ENCODE data around the gene TCF4.
A peak's percentile ranks its signal among the peaks of the same experiment; 100 is the strongest.

The TCF4 gene

DNA sequence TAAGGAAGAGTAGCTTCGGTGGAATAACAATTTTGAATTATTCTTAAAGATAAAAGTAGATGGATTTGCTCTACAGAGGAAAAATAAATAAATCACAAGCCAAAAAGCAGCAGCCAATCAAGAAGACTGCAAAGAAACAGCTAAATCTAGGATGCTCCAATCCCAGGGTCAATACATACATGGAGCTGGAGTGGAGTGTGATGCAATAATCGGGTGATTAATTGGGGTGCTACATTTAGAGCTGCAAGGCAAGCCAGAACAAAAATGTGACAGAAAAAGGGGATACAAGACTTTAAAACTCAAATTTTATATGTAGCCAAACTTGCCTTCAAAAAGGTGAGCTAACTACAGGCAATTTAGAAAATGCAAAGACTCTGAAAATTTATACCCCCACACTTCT lies 215.8 kb downstream of the TCF4 start:
- DNase-seq = no peak

DNA sequence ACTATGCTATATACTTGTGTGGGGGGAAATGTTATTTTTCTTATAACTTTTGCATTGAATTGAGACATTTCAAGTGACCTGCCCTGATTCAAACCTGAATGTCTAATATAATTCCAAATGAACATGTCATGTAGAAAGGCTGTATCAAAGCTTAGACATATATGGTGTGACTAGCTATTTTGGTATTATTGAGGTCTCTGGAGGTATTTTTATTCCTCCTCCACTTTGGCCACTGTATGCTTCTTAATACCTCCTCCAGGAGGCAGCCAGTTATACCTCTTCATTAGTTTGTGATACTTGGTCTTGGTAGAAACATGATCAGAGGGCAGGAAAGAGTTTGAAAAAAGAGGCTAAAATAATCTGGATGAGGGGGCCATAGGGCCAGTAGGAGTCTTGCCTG lies 217.1 kb downstream of the TCF4 start:
- no peak for DNase-seq

DNA sequence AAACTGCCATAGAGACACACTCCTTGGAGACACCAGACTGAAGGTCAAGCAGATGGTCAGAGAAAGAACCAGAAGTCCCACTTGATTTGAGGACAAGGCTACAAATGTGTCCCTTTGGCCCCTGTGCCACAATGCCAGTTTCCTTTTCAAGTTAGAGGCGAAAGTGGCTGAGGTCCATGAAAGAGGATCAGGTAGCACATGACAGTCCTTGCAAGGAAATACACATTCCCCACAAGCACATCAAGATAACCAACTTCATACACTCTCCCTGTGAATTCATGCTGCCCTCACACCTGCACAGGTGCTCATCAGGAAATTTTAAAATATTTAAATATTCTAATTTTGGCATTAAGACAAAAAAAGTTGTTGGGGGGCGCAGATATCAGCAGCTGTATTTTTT lies 218.6 kb downstream of the TCF4 start:
- no peak for DNase-seq

DNA sequence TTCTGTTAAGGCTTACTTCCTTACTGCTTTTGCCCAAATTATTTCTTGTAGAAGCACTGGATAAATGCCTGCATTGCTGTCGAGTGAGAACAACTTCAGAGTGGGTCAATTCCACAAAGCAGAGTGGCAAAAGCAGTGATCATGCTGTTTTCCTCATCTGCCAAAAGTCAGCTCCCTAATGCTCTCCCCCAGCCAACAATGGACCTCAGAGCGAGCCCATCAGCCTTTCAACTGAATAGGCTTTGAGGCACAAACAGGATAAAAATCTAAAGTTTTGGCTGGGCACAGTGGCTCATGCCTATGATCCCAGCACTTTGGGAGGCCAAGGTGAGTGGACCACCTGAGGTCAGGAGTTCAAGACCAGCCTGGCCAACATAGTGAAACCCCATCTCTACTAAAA lies 222.7 kb downstream of the TCF4 start:
- DNase-seq = no peak

DNA sequence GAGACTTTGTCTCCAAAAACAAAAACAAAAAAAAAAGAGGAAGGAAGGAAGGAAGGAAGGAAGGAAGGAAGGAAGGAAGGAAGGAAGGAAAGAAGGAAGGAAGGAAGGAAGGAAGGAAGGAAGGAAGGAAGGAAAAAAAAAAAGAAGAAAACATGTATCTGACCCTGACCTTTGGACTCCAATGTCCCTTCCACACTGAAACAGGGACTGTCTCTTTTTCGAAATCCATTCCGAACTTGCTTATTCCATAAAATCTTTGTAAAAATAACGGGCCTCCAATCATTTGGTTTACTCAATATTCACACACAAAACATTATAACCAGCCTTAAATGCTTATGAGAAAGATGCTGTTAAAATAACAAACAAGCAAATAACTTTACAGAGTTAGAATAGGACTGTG lies 225.7 kb downstream of the TCF4 start:
- no peak for DNase-seq

DNA sequence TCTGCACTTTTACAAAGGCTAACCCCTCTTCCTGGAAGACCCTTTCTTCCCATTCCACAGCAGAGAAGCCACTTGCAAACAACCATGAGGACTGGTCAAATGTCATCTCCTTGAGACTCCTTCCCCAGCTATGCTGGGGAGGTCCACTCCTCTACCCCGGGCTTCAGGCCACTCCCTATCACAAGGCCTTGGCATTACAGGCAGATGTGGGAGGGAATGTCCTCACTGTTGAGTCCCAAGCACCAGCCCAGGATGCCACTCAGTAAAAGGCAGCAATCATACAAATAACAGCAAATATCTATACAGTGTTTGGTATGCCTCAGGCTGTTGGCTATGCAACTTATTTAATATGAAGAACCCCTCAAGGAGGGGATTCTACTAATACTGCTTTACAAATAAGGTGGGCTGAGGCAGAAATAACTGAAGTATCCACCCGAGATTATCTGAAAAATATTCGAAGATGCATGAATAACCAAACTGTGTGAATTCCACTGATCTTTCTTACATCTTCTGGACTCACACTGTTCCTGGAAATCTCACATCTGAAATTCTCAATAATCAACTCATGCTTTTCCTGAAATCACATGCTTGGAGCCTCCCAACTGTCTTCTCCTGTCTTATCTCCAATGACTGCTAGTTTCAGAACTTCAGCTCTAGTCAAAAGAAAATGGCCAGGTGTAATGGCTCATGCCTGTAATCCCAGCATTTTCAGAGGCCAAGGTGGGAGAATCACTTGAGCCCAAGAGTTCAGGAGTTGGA lies 226.3 kb downstream of the TCF4 start:
- no peak for DNase-seq

DNA sequence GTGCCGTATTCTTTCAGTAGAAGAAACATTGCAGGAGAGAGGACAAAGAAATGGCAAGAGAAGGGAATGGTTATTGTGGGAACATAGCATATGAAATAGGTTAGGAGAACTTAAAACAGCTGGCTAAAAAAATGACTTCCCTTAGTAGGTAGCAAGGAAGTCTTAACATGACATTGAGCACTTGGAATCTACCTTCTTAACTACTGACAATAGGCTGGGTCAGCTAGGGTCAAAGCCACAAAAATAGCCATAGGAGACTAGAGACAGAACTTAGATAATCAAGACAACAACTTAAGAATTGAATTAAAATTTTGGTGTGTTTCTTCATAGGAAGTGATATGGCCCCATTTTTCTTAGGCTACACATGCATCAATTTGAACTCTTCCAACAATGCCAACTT lies 227.9 kb downstream of the TCF4 start:
- no peak for DNase-seq

DNA sequence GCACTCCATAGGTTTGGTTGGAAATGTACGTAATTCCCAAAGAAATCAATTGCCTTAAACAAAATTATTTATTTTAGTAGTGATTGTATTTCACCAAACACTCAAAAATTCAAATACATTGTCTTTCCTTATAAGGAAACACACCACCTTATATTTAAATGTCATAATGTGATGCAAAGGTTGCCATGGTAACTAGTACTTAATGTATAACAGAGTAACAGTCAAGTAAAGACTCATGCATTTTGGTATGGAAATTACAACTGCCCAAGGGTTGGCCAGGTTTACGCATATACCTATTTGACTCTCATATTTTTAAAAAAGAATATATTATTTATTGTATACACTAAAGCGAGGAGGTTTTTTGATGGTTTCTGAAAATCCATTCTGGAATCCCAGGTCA lies 231.2 kb downstream of the TCF4 start:
- DNase-seq = no peak

DNA sequence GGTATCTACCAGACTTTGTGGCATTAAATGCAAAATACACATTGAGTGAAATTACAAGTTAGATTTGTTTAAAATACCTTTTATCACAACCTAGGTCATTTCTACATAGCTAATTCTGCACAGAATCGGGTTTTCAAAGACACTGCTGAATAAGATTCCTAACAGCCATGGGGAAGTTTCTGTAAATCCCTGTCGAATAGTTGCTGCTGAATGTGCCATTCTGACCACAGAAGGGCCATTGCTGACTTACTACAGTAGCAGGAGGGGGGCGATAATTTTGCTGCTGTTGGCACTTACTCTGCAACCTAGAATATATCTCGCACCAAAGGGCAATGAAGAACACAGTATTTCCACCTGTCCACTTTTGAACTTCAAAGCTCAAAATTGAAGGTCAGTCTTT lies 232.8 kb downstream of the TCF4 start:
- no peak for DNase-seq

DNA sequence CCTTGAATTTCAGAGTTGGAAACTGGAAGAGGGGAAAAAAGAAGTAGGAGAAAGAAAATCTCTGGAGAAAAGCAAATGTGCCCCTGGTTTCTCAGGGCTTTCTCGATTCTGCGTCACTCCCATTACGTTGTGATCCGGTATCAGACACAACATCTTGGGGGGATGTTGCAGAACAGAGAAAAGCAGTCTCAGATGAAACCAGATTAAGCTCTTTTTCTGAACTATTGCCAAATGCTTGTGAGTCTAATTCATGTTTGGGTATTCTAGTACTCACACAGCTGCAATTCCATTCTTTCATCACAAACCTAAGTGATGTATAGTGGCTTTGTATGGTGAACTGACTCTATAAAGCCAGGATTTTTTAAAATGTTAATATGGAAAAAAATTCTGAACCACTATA lies 233.2 kb downstream of the TCF4 start:
- peak; percentile 4 to 10 for DNase-seq

DNA sequence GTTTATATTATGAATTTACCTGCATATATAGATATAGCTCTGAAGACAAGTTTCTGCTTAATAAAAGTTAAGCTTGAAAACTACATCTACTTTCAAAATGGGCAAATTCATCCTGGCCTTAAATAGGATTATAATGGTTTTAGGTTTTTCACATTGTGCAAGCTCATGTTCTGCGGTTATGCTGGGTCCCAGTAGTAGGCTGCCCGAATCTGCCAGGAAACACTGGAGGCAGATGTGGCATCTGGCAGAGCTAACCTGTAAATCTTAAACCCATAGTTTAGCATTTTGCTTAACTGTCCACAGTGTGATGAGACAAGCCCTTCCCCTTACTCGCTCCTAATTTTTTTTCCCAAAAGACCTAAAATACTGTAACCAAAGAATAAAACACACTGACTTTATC lies 234.2 kb downstream of the TCF4 start:
- DNase-seq = no peak

DNA sequence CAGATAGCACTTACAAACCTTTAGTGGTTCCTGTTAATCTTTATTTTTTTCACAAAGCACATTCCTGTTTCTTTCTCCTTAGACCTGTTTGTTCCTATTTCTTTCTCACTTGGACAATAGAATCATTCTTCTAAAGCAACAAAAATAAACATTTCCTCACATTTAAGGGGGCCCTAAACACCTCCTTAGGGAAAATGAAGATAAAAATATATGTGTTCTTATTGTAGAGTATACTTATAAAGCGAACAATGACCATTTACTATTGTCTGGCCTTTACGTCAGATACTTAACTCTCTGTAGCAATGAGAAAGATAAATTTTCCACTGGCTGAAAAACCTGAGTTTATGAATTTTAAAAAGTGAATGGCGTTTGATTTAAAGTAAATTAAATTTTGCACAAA lies 234.6 kb downstream of the TCF4 start:
- no peak for DNase-seq

DNA sequence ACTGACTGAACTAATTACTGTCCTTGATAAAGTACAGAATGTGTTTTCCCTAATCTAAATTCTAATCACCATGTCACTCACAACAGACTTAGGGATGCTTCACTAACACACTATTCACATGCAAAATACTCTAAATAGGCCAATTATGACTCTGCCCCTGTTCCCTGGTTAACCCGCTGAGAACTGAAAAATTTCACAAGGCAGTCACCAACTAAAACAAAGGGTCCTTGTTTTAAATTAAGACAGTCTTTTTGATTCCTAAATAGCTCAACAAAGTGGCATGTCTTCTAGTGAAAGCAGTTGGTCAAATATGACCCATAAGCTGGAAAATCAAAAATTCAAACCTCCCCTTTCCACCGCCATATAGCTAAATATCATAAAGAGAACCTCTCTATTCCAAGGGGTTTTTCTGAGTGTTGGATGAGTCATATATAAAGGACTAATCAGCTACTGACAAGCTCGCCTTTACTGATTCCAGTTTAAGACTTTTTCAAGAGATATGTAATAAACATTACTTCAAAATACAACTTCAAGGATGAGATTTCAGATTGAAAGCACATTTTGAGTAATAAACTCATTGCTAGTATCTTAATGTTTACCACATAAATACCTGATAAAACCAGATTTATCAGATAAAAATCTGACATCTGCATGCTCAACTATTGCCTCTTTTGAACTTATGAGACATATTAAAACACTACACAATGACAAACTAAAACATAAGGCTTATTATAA lies 235.8 kb downstream of the TCF4 start:
- DNase-seq = no peak

DNA sequence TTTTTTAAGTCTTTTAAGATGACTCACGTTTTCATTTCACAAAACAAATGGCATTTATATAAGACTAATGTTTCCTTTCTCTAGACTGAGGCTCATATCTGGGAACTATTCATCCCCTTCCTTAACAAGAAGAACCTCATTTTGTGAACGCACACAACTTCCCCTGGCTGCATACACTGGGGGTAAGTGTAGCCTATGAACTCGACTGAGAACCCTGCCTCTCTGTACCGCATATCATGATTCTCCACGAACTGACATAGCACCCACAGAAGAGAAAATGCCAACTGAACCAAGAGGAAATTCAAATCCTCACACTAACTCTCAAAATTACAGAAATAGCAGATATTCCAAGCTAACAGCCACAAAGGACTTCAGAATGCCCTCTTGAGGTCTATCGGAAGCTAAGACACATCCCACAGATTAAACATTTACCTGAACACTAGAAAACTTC lies 236.7 kb downstream of the TCF4 start:
- no peak for DNase-seq

DNA sequence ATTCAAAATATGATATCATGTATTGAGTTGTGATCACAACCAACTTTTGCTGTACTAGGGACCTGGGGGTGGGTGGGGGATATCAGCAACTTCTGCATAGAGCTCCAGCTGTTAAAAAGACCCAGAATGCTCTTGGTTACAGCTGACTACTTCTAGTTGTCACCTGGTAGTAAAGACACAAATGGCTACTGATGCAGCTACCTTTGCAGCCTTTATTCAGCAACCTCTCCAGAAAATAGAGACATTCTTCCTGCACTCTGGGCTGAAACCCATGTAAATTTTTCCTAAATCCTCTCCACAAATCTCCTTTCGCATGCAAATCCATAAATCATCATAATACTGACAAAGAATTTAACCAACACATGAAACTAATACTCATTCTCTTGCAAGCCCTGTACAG lies 238.3 kb downstream of the TCF4 start:
- no peak for DNase-seq

DNA sequence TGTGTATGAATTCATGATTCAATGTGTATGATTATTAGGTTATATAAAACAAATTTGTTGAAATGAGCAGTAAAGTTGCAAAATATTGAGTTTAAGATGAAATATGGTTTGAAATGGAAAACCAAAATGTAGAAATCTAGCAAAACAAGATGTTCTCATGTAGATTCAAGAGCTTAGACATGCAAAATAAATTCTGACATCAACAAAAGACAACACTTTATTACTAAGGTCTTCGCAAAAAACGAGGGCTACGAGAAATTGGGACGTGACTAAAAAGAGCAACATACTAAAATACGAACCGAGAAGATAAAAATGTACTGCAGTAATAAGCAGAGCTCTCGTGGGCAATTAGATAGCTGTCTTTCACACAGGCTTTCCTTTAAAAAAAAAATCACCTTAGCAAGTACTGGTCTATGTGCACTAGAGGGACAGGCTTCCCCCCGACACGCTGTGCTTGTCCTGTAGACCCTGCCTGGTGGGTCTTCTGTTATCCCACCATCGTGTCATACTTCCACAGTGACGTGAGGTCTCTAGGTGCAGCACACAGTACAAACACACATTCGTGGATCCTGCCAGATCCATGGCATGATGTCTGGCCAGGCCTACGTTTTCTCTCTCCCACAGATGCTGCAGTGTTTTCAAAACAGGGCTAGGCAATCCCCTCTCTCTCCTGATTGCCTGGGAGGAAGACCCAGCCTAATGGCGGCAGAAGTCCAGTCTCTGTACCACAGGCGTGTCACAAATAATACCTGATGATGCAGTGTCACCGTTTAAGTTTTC lies 240.8 kb downstream of the TCF4 start:
- no peak for DNase-seq

DNA sequence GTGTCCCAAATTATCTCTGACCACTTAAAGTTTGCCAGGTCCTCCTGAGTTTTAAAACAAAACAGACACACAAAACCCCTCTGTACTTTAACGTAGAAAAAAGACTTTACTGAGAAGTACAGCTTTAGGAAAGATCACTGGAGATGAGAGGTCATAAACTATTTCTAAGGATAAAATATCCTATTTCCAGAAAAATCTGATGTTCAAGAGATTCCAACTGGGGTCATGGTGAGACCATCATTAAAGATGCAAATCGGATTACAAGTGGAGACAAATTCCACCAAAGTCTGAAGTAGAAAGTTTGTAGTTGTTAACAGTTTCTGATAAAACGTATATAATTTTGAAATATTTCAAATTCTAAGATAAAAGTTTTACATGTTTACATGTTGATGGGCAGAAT lies 241.6 kb downstream of the TCF4 start:
- DNase-seq = no peak

DNA sequence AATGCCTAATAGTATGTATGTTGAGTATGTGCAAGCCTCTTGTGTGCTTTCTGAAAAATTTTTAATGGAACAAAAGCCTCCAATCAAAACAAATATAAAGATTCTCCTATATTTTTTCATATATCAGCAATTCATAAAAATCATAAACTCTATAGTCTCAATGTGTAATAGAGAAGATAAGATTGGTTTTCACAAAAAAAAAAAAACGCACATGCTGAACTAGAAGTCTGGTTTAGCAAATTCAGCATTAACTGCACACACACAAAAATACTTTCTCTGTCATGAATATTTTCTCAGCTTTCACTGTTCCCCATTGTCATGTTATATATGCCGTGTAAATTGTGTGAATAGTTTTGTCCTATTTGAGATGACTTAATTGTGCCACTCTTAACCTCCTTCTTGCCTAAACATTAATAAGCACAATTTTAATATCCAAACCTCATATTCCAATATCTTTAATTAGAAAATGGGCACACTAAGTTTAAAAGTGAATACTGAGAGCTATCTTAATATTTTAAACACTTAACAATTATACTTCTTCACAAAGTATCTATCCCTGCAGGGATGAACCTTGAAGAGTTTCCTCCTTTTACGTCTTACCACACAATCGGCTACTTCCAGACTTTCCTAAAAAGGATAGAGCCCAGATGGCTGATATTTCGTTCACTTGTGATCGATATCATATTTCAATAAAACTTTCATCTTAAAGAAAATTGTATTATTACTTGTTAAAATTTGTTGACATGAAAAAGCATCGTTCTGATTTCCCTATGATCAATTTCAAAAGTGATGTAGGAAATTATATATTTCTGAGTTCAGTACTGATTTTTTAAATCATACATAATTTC lies 242.7 kb downstream of the TCF4 start:
- no peak for DNase-seq

DNA sequence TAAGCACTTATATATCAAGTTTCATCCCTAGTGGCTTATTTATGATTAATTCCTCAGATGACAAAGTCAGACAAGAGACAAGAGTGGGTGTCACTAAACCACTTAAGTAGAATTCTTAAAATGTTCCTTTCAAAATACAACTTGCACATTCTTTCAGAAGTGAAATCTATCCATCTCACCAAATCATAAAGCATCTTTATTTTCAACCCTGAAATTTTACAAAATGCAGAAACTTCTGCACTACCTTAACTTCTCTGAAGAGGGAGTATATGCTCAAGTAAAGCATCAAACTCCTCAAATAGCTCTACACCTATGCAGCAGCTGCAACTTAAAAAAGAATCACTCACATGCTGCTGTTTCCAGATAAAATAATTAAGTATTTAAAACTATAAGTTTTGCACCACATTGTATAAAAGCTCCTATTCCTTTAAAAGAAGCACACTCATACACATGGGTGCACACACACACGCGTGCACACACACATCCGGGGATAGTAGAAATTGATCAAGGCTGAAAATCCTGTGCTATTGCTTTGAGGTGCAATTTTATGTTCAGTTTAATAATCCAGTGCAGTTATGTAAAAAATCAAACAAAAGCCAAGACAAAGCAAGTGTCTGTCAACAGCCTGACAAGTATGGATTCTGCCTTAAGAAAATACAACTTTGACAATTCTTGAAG lies 244.5 kb downstream of the TCF4 start:
- peak in 1 of 2 donors; percentile 17 for DNase-seq

DNA sequence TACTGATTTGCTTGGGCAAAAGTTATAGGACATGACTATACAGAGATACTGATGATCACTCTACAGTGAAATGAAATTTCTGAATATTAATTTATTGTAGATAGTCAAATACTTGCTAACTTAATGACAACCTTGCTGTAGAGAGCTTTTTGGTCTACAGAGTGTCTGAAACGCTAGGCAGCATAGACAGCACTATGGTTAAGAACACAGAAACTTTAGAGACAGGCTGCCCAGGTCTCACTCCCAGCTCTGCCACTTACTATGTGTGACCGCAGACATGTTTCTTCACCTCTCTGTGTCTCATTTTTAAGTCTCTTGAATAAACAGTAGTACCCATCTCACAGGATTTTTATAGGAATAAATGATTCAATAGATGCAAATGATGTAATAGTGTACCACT lies 247.0 kb downstream of the TCF4 start:
- no peak for DNase-seq

DNA sequence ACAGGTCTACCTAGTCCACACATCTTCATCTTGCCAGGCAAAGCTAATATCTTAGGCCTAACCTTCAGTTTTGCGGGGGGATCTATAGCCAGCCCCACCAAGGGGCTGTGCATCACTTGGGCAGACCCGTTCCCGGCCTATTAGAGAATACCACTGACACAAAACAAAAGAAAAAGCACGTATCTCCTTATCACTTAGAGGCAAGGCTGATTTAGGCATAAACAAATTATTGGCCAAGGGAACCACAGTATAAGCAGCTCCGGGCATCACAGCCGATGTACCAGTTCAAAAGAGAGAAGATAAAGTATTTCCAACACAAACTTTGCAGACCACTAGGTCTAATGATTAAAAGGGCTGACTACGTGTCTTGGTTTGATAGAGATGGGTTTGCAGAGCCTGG lies 248.0 kb downstream of the TCF4 start:
- no peak for DNase-seq

DNA sequence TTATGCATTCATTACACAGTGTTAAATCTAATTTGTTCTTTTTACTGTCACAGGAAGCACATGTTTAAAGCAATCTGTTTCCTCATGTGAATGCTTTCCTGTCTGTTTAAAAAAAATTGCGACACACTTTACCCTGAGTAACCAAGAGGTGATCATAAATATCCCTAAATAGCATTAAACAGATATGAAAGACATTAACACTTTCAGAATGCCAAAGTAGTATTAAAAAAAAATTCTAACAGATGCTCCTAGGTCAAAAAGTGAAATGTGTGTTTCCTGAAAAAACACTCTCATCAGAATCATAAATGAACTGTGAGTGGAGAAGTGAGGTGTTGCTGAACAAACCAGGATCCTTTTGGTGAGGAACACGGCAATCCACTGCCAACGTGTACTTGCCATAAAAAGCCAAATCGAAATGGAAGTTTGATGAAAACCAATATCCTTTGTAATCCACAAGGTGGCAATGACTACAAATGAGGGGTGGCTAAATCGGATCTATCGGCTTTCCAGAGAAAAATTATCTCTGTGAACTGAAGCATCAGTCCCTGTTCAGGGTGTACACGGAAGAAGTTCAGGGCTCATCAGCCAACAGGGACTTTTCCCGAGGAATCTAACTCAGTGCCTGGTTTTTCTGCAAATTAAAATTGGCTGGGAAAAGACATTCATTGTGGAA lies 248.9 kb downstream of the TCF4 start:
- DNase-seq = no peak

Measured in inflammatory macrophage treated with lipopolysaccharide for 1 hour (primary cell).